Measurements from ENCODE around the gene MAD1L1.

DNA sequence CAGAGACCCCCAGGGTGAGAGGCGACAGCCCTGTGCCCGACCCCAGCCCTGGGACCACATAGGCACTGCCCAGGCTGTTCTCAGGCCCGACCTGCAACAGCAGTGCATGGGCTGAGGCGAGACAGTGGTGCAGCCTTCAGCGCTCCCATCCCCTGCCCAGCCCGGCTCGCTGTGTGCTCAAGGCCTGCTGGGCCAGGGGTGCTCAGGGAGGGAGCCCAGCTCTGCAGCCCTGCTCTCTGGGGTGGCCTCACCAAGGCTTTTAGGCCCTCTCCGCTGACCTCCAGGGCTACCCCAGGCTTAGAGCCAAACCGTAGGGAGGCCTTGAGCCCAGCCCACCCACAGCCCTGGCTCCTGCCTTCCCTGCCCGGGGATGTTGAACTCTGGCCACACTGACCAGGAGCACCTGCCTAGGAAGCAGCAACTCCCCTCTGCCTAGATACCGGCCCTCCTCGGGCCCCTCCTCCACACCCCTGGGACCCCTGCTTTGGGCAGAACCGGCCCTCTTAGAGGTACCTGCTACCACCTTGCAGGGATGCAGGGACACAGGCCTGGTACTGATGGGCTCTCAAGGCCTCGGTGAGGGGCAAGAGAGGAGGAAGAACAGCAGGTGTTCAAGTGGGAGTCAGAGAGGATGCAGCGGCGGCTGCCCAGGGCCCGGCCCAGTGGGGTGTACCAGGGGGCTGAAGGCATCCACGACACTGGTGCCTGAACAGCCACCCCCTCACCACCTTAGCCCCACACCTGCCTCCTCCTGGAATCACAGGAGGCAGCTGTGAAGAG is 331.1 kb downstream of the MAD1L1 start:
- TF ChIP-seq TAF1 (IDR thresholded peaks at IDR 0.05; ENCODE audit: borderline replicate concordance, low read depth, low read length) (no peak), POLR2A (IDR thresholded peaks at IDR 0.05; ENCODE audit: low read depth, low read length) (no peak)
